Bone marrow (tissue), 2 donors: Measurements from ENCODE around the gene MALRD1.

Experiments
- DNase-seq, 2 donors: peaks; one replicate each; lab custom pipeline; 2025; lab: John Stamatoyannopoulos, UW

The MALRD1 gene

GRCh38 chr10:19048489-19048888 lies at the start of gene MALRD1:
MALRD1 (plus strand) TSS chr10:19048801; CDS start chr10:19048939, 138 bp downstream.
- no peak for DNase-seq

GRCh38 chr10:19003341-19003740 lies 45.3 kb upstream of the MALRD1 start:
- no peak for DNase-seq

GRCh38 chr10:19012111-19012510 lies 36.5 kb upstream of the MALRD1 start:
- no peak for DNase-seq

- DNase-seq, result no peak
These were observed 34.6 kb upstream of the MALRD1 start for GRCh38 chr10:19014034-19014433.

GRCh38 chr10:19014498-19014897 lies 34.1 kb upstream of the MALRD1 start:
- DNase-seq, result no peak

GRCh38 chr10:19017116-19017890 lies 31.3 kb upstream of the MALRD1 start:
- DNase-seq, result no peak

GRCh38 chr10:19021162-19021561 lies 27.4 kb upstream of the MALRD1 start:
- no peak for DNase-seq

- no peak for DNase-seq
These were observed 24.0 kb upstream of the MALRD1 start for GRCh38 chr10:19024611-19025010.

GRCh38 chr10:19031763-19032162 lies 16.8 kb upstream of the MALRD1 start:
- DNase-seq, result no peak

- no peak for DNase-seq
These were observed 14.9 kb upstream of the MALRD1 start for GRCh38 chr10:19033741-19034140.

- no peak for DNase-seq
These were observed 7.4 kb upstream of the MALRD1 start for GRCh38 chr10:19041171-19041570.

GRCh38 chr10:19043431-19043830 lies 5.2 kb upstream of the MALRD1 start:
- no peak for DNase-seq

GRCh38 chr10:19046679-19047078 lies 1.9 kb upstream of the MALRD1 start:
- no peak for DNase-seq

- no peak for DNase-seq
These were observed 290 bp downstream of the MALRD1 start for GRCh38 chr10:19048891-19049290.

GRCh38 chr10:19049567-19049966 lies 966 bp downstream of the MALRD1 start:
- no peak for DNase-seq

- no peak for DNase-seq
These were observed 5.8 kb downstream of the MALRD1 start for GRCh38 chr10:19054289-19054835.

GRCh38 chr10:19058046-19058445 lies 9.4 kb downstream of the MALRD1 start:
- DNase-seq, result no peak

GRCh38 chr10:19063986-19064385 lies 15.4 kb downstream of the MALRD1 start:
- no peak for DNase-seq

- no peak for DNase-seq
These were observed 23.3 kb downstream of the MALRD1 start for GRCh38 chr10:19071946-19072345.

GRCh38 chr10:19077276-19077675 lies 28.7 kb downstream of the MALRD1 start:
- no peak for DNase-seq

GRCh38 chr10:19096501-19097073 lies 48.0 kb downstream of the MALRD1 start:
- DNase-seq, result no peak

- DNase-seq, result no peak
These were observed 48.5 kb downstream of the MALRD1 start for GRCh38 chr10:19097151-19097550.

- no peak for DNase-seq
These were observed 50.2 kb downstream of the MALRD1 start for GRCh38 chr10:19098803-19099202.
